Activated CD4-positive, alpha-beta memory T cell treated with anti-CD3 and anti-CD28 coated beads for 36 hours (primary cell): ENCODE data around the gene TULP1. TPM values are rescaled to one million over a fixed set of nuclear protein-coding genes. Genes with fewer than 3 reads are reported as not detected.

Experiments used
- CTCF ChIA-PET: fragments of 350-600 bp; sonication (Branson Sonifier 250); formaldehyde crosslinking; loops from one replicate; lab custom pipeline; 2021; ENCODE audit warnings: antibody characterized with exemption, inconsistent platforms; lab: Charles Lee
- POLR2A ChIA-PET: fragments of 350-600 bp; sonication (Branson Sonifier 250); formaldehyde crosslinking; loops from one replicate; lab custom pipeline; 2021; ENCODE audit warnings: antibody characterized with exemption; lab: Charles Lee
- DNase-seq: peaks from one replicate; pipeline ENCODE4 v3.0.0-alpha.2; 2020
- H3K27ac Mint-ChIP-seq: one replicate; pipeline ENCODE4 v1.8.0; 2021; ENCODE audit warnings: mixed read lengths
- H3K27me3 Mint-ChIP-seq: one replicate; pipeline ENCODE4 v1.8.0; 2021; ENCODE audit warnings: mixed read lengths
- H3K36me3 Mint-ChIP-seq: one replicate; pipeline ENCODE4 v1.8.0; 2021; ENCODE audit warnings: mixed read lengths
- H3K4me1 Mint-ChIP-seq: one replicate; pipeline ENCODE4 v1.8.0; 2021; ENCODE audit warnings: low read depth, mixed read lengths
- H3K4me3 Mint-ChIP-seq: one replicate; pipeline ENCODE4 v1.8.0; 2021; ENCODE audit warnings: mild to moderate bottlenecking, mixed read lengths
- H3K9me3 Mint-ChIP-seq: one replicate; pipeline ENCODE4 v1.8.0; 2021; ENCODE audit warnings: mixed read lengths
- intact Hi-C: fragments of 100-400 bp; cut with micrococcal nuclease; formaldehyde crosslinking; loops from one replicate; pipeline ENCODE4 v1.15.1; 2023
- total RNA-seq, 2 experiments: library from RNA; stranded (reverse); gene quantifications; one replicate each; pipeline ENCODE4 v1.2.3, GENCODE V29; 2021

TULP1 gene
- total RNA-seq, 2 experiments from 2014 or later: not detected

DNA sequence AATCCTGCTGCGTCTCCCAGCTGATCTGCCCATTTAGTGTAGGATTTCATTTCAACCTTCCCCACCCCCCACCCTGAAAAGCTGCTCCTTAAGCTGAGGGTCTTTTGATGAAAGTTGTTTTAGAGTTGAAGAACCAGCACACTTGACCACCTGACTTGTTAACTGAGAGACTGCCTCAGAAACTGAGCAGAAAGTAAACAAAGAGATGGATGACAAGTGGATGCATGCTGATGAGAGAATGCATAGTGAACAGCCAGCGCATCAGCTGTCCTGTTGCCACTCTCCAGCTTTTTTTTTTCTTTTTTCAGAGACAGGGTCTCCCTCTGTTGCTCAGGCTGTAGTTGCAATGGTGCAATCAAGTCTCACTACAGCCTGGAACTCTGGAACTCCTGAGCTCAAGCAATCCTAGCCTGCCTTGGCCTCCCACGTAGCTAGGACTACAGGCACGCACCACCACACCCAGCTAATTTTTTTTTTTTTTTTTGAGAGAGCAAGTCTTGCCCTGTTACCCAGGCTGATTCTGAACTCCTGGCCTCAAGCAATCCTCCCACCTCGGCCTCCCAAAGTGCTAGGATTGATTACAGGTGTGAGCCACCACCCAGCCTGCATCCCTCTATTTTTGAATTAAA is 35.0 kb downstream of the TULP1 start:
- Mint-ChIP-seq H3K9me3 (no peaks in the 10 kb centered on the region), H3K27me3 (no peaks in the 10 kb centered on the region), H3K27ac (no peak overlapping the region), H3K4me3 (no peak overlapping the region), H3K36me3 (peaks cover 4% of the 10 kb centered on the region), H3K4me1 (no peaks in the 10 kb centered on the region)
- ChIA-PET CTCF (interaction anchor here (0.6 to 0.7 kb wide), 2 partner anchors 9 to 46 kb away, joined by 3 read pairs; partner anchors contain the start of gene RPL10A), POLR2A (interaction anchor here (0.6 kb wide), 1 partner anchor 10 kb away, joined by 5 read pairs; no protein-coding TSS in a partner anchor)
- DNase-seq: no peak
- intact Hi-C loops: no loop called here

DNA sequence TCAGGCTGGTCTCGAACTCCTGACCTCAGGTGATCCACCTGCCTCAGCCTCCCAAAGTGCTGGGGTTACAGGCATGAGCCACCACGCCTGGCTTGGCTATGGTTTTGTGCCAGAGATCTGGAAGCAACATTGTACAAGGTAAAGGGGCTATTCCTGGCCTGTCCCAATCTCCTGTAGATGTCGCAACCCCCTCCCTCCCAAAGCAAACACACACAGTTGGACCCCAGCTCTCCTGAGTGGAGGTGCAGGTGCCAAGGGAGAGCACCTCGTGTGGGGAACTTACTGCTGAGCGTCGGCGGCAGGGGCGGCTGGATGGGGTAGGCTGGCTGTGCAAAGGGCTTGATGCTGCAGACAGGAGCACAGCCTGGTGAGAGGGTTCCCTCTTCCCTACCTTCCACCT is 35.7 kb downstream of the TULP1 start:
- CTCF ChIA-PET: no interaction called here
- no peaks in the 10 kb centered on the region for H3K27me3 Mint-ChIP-seq
- no peaks in the 10 kb centered on the region for H3K9me3 Mint-ChIP-seq

DNA sequence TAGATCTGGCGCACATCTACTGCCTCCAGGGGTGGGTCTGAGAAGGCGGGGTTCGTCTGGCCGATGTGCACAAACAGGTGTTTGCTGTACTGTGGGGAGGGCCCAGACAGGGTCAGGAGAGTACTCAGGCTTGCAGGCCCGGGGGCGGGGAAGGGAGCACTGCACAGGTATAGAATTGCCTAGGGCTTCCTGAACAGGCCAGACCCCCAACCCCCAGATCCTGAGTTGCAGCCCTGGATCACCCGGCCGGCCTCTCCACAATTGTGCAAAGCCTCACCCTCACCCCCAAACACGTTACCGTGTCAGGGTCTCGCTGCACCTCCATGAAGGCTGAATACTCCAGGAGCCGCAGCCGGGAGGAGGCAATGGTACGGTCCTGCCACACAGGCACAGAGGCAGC is 36.7 kb downstream of the TULP1 start:
- ChIA-PET CTCF (no interaction called here), POLR2A (interaction anchor here (1.3 kb wide), 1 partner anchor 8 kb away, joined by 3 read pairs; no protein-coding TSS in a partner anchor)
- Mint-ChIP-seq H3K9me3 (no peaks in the 10 kb centered on the region), H3K4me1 (peaks cover 15% of the 10 kb centered on the region), H3K27me3 (no peaks in the 10 kb centered on the region), H3K36me3 (peaks cover 18% of the 10 kb centered on the region), H3K4me3 (no peak overlapping the region), H3K27ac (no peak overlapping the region)
- intact Hi-C loops: no loop called here
- no peak for DNase-seq

More for the DNA sequence above, 35.7 kb downstream of the TULP1 start:
- peaks cover 9% of the 10 kb centered on the region for H3K36me3 Mint-ChIP-seq
- DNase-seq: no peak
- POLR2A ChIA-PET: interaction anchor here (1.3 kb wide), 1 partner anchor 9 kb away, joined by 3 read pairs; no protein-coding TSS in a partner anchor
- H3K4me3 Mint-ChIP-seq: no peak overlapping the region
- H3K27ac Mint-ChIP-seq: no peak overlapping the region
- peaks cover 5% of the 10 kb centered on the region for H3K4me1 Mint-ChIP-seq
- intact Hi-C loops: no loop called here

DNA sequence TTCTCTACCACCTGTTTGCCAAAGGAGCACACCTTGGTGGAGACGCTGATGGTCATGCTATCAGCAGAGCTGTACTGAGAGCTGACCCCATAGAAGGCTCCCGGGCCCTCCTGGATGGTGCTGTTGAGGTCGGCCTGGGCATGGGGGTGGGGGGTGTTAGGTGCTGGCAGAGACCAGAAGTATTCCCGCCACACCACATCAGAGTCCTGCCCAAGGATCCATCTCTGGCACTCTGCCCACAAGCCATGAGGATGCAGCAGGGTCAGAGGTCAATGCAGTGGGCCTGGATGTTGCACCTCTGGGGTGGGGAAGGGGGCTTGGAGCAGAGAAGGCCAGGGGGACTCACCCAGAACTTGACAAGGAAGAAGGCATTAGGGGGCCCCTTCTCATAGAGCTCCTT is 37.1 kb downstream of the TULP1 start:
- no peak overlapping the region for H3K27ac Mint-ChIP-seq
- H3K36me3 Mint-ChIP-seq: peaks cover 23% of the 10 kb centered on the region
- no peak for DNase-seq
- POLR2A ChIA-PET: no interaction called here
- no peaks in the 10 kb centered on the region for H3K9me3 Mint-ChIP-seq
- H3K27me3 Mint-ChIP-seq: no peaks in the 10 kb centered on the region
- intact Hi-C loops: no loop called here
- no peak overlapping the region for H3K4me3 Mint-ChIP-seq
- H3K4me1 Mint-ChIP-seq: peaks cover 19% of the 10 kb centered on the region
- CTCF ChIA-PET: no interaction called here

DNA sequence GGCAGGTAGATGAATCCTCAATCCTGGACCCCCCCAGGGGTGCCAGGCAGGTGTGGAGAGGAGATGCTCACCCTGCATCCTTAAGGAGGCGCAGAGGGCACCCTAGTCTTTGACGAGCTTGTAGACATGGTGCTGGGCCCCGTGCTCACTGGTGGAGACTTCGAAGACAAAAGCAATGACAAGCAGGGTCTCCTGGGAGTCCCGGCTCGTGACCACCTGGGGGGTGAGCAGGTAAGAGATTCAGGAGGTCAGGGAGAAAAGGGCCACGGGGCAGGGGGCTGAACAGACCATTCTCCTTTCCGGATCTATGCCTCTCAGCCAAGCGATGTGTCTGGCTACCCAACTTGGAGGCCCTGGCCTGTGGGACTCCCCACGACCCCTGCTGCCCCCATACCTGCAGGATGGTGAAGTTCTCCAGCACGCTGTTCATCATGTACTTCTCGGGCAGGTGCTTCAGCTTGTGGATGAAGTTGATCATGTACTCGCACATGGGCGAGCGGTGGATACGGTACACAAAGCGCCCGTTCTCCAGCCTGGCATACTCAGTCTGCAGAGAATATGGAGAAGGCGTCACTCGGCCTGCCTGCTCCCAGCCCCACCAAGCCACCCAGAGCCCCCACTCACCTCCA is 37.6 kb downstream of the TULP1 start:
- peaks cover 24% of the 10 kb centered on the region for H3K4me1 Mint-ChIP-seq
- CTCF ChIA-PET: no interaction called here
- POLR2A ChIA-PET: interaction anchor here (0.7 to 2.1 kb wide), 2 partner anchors 22 to 103 kb away, joined by 3 to 11 read pairs; partner anchors contain the start of gene TEAD3
- no peak overlapping the region for H3K4me3 Mint-ChIP-seq
- H3K27ac Mint-ChIP-seq: peak overlapping the region; percentile 23
- H3K27me3 Mint-ChIP-seq: no peaks in the 10 kb centered on the region
- intact Hi-C loops: no loop called here
- H3K36me3 Mint-ChIP-seq: peaks cover 28% of the 10 kb centered on the region
- DNase-seq: no peak
- no peaks in the 10 kb centered on the region for H3K9me3 Mint-ChIP-seq

DNA sequence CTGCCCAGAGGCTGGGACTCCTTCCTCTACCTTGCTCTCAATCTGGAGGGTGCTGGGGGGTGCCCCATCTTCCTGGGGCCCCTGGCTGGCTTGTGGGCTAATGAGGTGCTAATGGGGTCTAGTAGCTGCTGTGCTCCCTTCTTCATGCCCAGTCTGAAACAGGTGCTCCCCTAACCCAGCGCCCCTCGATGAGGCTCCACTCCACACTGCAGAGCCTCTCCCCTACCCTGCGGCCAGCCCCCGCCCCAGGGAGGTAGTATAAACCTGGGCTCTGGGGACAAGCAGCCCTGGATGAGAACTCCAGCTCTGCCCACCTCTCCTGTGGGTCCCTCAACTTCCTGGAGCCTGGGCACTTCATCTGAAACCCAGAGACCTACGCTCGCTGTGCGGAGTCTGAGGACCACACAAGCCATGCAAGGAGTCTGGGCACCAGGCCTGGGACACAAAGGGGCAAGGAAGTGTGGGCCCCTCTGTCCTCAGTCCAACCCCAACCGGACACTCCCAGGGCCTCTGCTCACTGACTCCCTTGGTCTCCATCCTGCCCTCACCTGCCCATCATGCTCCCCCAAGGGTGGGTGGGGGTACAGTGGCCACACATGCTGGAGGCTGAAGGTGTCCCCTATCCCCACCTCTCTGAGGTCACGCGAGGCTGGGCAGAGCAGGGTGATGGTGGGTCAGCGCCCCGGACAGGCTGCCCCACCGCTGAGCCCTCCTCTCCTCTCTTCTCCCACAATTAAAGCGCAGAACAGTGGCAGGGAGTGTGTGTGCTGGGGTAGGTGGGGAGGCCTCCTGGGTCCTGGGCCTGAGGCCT is 38.4 kb downstream of the TULP1 start:
- intact Hi-C loops: no loop called here
- ChIA-PET POLR2A (interaction anchor here (0.7 to 2.1 kb wide), 3 partner anchors 23 to 102 kb away, joined by 3 to 11 read pairs (median 4); partner anchors contain the start of gene TEAD3), CTCF (interaction anchor here (0.7 to 1.0 kb wide), 3 partner anchors 78 to 150 kb away, joined by 3 read pairs; partner anchors contain the start of gene PPARD)
- Mint-ChIP-seq H3K4me1 (peaks cover 29% of the 10 kb centered on the region), H3K27ac (peak overlapping the region; percentile 23), H3K9me3 (no peaks in the 10 kb centered on the region), H3K27me3 (no peaks in the 10 kb centered on the region), H3K36me3 (peaks cover 35% of the 10 kb centered on the region), H3K4me3 (no peak overlapping the region)
- no peak for DNase-seq

DNA sequence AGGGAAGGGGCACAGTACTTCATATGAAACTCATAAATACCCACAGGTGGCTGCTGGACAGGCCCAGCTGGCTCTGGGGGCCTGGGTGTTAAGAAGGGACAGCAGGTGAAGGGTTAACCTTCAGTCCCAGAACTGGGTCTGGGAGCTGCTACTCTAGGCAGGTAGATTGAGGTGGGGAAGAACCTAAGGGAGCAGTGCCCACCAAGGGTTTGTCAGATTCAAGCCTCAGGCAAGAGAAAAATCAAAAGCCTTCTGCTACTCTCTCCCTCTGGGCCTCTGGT is 38.9 kb downstream of the TULP1 start:
- H3K27ac Mint-ChIP-seq: peak overlapping the region; percentile 66
- ChIA-PET CTCF (interaction anchor here (0.7 to 1.0 kb wide), 3 partner anchors 78 to 150 kb away, joined by 3 read pairs; partner anchors contain the start of gene PPARD), POLR2A (interaction anchor here (1.1 to 2.1 kb wide), 3 partner anchors 9 to 25 kb away, joined by 4 to 11 read pairs (median 10); partner anchors contain the start of gene TEAD3)
- intact Hi-C loops: no loop called here
- H3K4me3 Mint-ChIP-seq: no peak overlapping the region
- peaks cover 41% of the 10 kb centered on the region for H3K36me3 Mint-ChIP-seq
- DNase-seq: no peak
- H3K9me3 Mint-ChIP-seq: no peaks in the 10 kb centered on the region
- no peaks in the 10 kb centered on the region for H3K27me3 Mint-ChIP-seq
- H3K4me1 Mint-ChIP-seq: peaks cover 29% of the 10 kb centered on the region

DNA sequence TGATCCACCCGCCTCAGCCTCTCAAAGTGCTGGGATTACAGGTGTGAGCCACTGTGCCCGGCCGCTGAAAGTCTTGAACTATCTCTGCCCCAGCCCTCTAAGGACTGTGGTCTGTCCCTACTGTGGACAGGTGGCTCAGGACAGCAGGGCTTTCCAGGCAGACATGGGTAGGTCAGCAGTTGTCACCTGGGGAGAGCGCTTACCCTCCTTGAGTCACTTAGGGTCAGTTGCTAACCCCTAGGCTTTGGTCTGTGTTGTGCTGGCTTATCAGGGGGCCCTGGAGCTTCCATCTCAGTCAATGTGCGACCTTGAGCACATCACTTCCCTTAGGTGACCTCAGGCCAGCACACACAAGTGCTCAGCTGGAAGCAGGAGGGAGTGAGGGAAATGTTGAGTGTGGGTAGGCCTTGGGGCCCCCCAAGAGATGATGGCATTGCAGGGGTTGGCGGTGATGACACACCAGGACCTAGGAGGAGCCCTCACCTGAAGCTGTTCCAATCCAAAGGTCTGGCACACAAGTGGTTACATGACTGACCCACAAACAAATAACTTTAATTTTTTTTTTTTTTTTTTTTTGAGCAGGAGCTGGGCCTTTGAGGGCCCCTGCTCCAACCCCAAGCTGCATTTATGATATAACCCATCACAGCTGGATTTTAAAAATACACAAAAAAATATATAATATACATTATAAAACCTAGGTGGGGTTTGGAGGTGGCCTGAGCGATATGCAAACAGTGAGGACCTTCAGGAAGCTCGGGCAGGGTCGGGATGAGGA is 39.4 kb downstream of the TULP1 start:
- Mint-ChIP-seq H3K27me3 (no peaks in the 10 kb centered on the region), H3K27ac (peak overlapping the region; percentile 66), H3K4me3 (no peak overlapping the region)

DNA sequence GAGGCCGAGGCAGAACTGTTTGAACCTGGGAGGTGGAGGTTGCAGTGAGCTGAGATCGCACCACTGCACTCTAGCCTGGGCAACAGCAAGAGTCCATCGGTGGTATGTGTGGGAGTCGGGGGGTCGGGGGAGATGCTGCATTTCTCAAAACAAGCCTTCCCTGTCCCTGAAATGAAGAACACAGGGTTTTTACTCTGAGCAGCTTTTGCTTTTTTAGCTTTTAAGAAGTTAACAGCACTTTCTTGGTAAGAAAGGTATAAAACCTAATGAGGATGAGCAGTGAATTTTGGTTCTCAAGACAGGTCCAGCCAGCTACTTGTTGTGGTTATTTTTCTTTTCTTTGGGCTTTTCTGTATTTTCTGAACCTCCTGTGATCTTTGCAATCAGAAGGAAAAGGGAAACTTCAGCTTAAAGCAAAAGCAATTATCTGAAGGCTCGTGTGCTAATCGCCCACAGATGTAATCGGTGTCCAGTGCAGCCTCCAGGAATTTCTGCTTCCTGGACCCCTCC is 40.8 kb downstream of the TULP1 start:
- intact Hi-C loops: no loop called here
- H3K9me3 Mint-ChIP-seq: no peaks in the 10 kb centered on the region
- CTCF ChIA-PET: interaction anchor here (1.3 to 10.0 kb wide), 2 partner anchors 21 to 177 kb away, joined by 3 to 83 read pairs; partner anchors contain the start of gene FANCE
- peak overlapping the region; percentile 97 for H3K27ac Mint-ChIP-seq
- peaks cover 36% of the 10 kb centered on the region for H3K4me1 Mint-ChIP-seq
- POLR2A ChIA-PET: interaction anchor here (0.7 to 1.8 kb wide), 7 partner anchors 18 to 173 kb away, joined by 3 to 7 read pairs (median 4); partner anchors contain the start of gene FANCE
- no peak for DNase-seq
- peaks cover 51% of the 10 kb centered on the region for H3K36me3 Mint-ChIP-seq
- no peaks in the 10 kb centered on the region for H3K27me3 Mint-ChIP-seq
- H3K4me3 Mint-ChIP-seq: peak overlapping the region; percentile 95

More for the DNA sequence above, 39.4 kb downstream of the TULP1 start:
- intact Hi-C loops: no loop called here
- Mint-ChIP-seq H3K9me3 (no peaks in the 10 kb centered on the region), H3K4me1 (peaks cover 29% of the 10 kb centered on the region), H3K36me3 (peaks cover 46% of the 10 kb centered on the region)
- POLR2A ChIA-PET: interaction anchor here (0.6 to 2.1 kb wide), 8 partner anchors 9 to 174 kb away, joined by 3 to 11 read pairs (median 4); partner anchors contain the start of genes FANCE and TEAD3
- DNase-seq: no peak
- CTCF ChIA-PET: interaction anchor here (0.7 to 1.0 kb wide), 3 partner anchors 79 to 151 kb away, joined by 3 read pairs; partner anchors contain the start of gene PPARD

DNA sequence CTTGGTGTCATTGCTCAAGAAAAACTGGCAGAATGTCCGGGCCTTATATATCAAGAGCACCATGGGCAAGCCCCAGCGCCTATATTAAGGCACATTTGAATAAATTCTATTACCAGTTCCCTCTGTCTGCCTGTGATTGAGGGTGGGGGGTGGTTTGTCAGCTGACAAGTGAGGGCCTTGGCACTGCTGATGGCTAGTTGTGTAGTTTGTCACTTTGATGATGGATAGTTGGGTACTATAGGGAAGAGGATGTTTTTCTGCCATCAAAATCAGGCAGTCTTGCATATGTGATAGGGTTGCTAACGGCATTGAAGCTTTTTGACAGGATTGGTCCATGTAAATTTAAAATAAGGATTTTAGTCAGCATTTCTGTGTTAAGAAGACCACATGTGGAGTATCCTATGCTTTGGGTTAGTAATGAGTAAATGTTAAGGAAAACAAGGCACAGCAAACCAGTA is 42.0 kb downstream of the TULP1 start:
- Mint-ChIP-seq H3K36me3 (peaks cover 52% of the 10 kb centered on the region), H3K4me1 (peaks cover 36% of the 10 kb centered on the region), H3K4me3 (peak overlapping the region; percentile 95), H3K9me3 (no peaks in the 10 kb centered on the region), H3K27ac (peak overlapping the region; percentile 97), H3K27me3 (no peaks in the 10 kb centered on the region)
- POLR2A ChIA-PET: interaction anchor here (0.6 to 1.8 kb wide), 6 partner anchors 9 to 1912 kb away, joined by 3 to 5 read pairs (median 3); partner anchors contain the start of gene DEF6
- no peak for DNase-seq
- intact Hi-C loops: no loop called here
- CTCF ChIA-PET: interaction anchor here (1.3 to 10.0 kb wide), 2 partner anchors 19 to 175 kb away, joined by 3 to 83 read pairs; partner anchors contain the start of gene FANCE
